ENCODE data around the gene ACSL6.

Gene ACSL6

DNA sequence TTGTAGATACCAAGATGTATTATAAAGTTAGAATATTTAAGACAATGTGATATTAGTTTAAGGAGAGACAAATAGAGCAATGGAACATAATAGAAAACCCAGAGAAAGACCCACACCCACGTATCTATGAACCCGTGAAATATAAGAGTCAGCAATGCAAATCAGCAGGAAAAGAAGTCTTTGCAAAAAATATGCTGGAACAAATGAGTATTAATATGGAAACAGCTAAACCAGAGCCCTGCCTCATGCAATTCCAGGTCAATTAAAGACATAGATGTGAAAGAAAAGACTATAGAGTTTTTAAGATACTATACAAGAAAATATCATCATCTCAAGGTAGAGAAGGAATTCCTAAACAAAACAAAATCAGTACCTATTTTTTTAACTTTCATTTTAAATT is 25.9 kb upstream of the ACSL6 start:
- TF ChIP-seq, protein P1, sequence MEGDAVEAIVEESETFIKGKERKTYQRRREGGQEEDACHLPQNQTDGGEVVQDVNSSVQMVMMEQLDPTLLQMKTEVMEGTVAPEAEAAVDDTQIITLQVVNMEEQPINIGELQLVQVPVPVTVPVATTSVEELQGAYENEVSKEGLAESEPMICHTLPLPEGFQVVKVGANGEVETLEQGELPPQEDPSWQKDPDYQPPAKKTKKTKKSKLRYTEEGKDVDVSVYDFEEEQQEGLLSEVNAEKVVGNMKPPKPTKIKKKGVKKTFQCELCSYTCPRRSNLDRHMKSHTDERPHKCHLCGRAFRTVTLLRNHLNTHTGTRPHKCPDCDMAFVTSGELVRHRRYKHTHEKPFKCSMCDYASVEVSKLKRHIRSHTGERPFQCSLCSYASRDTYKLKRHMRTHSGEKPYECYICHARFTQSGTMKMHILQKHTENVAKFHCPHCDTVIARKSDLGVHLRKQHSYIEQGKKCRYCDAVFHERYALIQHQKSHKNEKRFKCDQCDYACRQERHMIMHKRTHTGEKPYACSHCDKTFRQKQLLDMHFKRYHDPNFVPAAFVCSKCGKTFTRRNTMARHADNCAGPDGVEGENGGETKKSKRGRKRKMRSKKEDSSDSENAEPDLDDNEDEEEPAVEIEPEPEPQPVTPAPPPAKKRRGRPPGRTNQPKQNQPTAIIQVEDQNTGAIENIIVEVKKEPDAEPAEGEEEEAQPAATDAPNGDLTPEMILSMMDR (IDR thresholded peaks at IDR 0.05) = no peak
- TF ChIP-seq ZFX (IDR thresholded peaks at IDR 0.05; ENCODE audit: borderline replicate concordance) = no peak
- H3K27ac ChIP-seq = no peak overlapping the region

- no peak overlapping the region for H3K27ac ChIP-seq
- TF ChIP-seq ZFX (IDR thresholded peaks at IDR 0.05; ENCODE audit: borderline replicate concordance) = no peak
- TF ChIP-seq, protein P1 (IDR thresholded peaks at IDR 0.05) = no peak
Measured at GRCh38 chr5:132033122-132033521, 21.7 kb upstream of the ACSL6 start.

- H3K27ac ChIP-seq = no peak overlapping the region
- no peak for TF ChIP-seq ZFX (IDR thresholded peaks at IDR 0.05; ENCODE audit: borderline replicate concordance)
- TF ChIP-seq, protein P1 (IDR thresholded peaks at IDR 0.05) = no peak
Measured at GRCh38 chr5:132032196-132032595, 20.7 kb upstream of the ACSL6 start.

GRCh38 chr5:132030610-132031009 is 19.2 kb upstream of the ACSL6 start:
- no peak for TF ChIP-seq ZFX (IDR thresholded peaks at IDR 0.05; ENCODE audit: borderline replicate concordance)
- TF ChIP-seq, protein P1 (IDR thresholded peaks at IDR 0.05) = no peak
- no peak overlapping the region for H3K27ac ChIP-seq

DNA sequence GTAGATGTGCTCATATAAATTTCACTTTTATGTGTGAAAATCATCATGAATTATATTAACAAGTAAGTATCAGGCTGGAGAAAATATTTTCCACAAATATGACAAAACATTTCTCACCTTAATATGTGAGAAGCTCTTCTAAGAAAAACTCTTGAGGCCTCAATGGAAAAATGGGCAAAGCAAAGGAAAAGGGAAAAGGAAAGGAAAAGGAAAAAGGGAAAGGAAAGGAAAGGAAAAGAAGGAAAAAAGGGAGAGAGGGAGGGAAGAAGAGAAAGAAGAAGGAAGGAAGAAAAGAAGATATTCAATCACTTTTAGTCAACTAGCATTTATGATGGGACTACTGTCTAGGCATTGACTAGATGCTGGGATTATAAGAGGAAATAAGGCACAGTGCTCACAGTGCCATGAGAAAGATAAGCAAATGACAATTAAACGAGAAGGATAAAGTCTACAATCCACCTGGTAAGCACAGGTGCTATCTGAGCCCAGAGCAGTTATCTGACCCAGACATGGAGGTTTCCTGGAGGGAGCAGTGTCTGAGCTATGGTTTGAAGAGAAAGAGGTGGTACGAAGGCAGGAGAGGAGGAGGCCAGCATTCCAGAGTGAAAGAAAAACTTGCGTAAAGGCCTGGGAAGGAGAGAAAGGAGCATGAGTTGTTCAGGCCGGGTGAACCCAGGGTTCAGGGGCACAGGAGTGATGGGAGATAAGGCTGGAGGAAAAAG is 18.3 kb upstream of the ACSL6 start:
- TF ChIP-seq, protein P1 (IDR thresholded peaks at IDR 0.05) = no peak
- no peak for TF ChIP-seq ZFX (IDR thresholded peaks at IDR 0.05; ENCODE audit: borderline replicate concordance)
- H3K27ac ChIP-seq = no peak overlapping the region

- no peak for TF ChIP-seq ZFX (IDR thresholded peaks at IDR 0.05; ENCODE audit: borderline replicate concordance)
- TF ChIP-seq, protein P1 (IDR thresholded peaks at IDR 0.05) = no peak
- H3K27ac ChIP-seq = no peak overlapping the region
Measured at GRCh38 chr5:132027027-132027426, 15.6 kb upstream of the ACSL6 start.

DNA sequence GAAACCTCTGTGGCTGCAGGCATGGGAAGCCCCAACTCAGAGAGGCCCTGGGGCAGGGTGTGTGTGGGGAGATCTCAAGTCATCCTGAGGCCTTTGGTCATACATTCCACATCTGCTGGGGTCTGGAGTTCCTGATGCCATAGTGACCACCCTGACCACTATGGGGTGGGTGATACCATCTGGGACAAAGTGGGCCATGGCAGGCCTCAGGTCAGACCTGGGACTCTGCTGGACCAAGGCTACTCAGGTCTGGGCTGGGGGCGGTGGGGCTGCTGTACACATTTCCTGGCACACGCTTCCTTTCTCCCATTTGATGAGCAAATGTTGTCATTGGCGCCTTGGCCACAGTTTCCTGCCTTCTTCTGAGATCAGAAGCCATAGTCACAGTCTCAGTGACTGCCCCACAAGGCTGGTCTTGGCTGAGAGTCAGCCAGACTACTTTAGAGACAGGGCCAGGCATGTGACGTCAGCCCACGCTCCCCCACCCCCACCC is 15.1 kb upstream of the ACSL6 start:
- H3K27ac ChIP-seq = no peak overlapping the region
- no peak for TF ChIP-seq ZFX (IDR thresholded peaks at IDR 0.05; ENCODE audit: borderline replicate concordance)
- TF ChIP-seq, protein P1 (IDR thresholded peaks at IDR 0.05) = no peak
